ENCODE measurements around the gene ASTL.

ASTL gene

GRCh38 chr2:96111257-96111640 is 27.1 kb downstream of the ASTL start:
- no peak for DNase-seq

GRCh38 chr2:96110621-96111256 is 27.6 kb downstream of the ASTL start:
- DNase-seq: no peak

- DNase-seq: no peak
These were observed 28.3 kb downstream of the ASTL start for GRCh38 chr2:96109931-96110511.

GRCh38 chr2:96109361-96109680 is 29.0 kb downstream of the ASTL start:
- no peak for DNase-seq

GRCh38 chr2:96108541-96109360 is 29.6 kb downstream of the ASTL start:
- DNase-seq: no peak

- DNase-seq: no peak
These were observed 30.2 kb downstream of the ASTL start for GRCh38 chr2:96108151-96108540.

- no peak for DNase-seq
These were observed 30.6 kb downstream of the ASTL start for GRCh38 chr2:96107708-96108065.

GRCh38 chr2:96106991-96107707 is 31.2 kb downstream of the ASTL start:
- DNase-seq: no peak

GRCh38 chr2:96105994-96106715 is 32.1 kb downstream of the ASTL start:
- DNase-seq: no peak

GRCh38 chr2:96105152-96105915 is 33.0 kb downstream of the ASTL start:
- no peak for DNase-seq

- DNase-seq: no peak
These were observed 33.8 kb downstream of the ASTL start for GRCh38 chr2:96104487-96104861.

GRCh38 chr2:96103761-96104486 is 34.4 kb downstream of the ASTL start:
- no peak for DNase-seq

GRCh38 chr2:96103187-96103601 is 35.1 kb downstream of the ASTL start:
- DNase-seq: no peak

GRCh38 chr2:96102596-96103186 is 35.6 kb downstream of the ASTL start:
- no peak for DNase-seq

- DNase-seq: no peak
These were observed 37.4 kb downstream of the ASTL start for GRCh38 chr2:96100893-96101304.

GRCh38 chr2:96099861-96100798 is 38.2 kb downstream of the ASTL start:
- DNase-seq: no peak

GRCh38 chr2:96098900-96099590 is 39.3 kb downstream of the ASTL start:
- no peak for DNase-seq

- no peak for DNase-seq
These were observed 40.1 kb downstream of the ASTL start for GRCh38 chr2:96097951-96098823.
